ENCODE results near the gene LAMTOR1.

DNA sequence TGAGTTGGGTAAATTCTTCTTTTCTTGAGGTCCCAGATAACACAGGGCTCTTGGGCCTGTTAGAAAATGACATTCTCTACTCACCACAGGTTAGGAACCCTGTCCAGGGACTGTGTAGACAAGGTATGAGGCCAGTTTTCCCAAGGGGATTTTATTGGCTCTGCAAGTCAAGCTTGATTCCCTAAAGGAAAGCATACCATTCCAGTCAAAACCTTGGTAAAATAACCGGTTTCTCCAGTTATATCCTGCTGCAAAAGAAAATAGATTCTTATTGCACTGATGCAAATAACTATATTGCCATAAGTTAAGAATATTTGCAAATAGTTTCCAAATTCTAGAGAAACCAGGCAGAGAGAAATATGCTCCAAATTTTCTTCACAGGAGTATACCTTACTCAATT lies 22.9 kb upstream of the LAMTOR1 start:
- TF ChIP-seq, protein P1, sequence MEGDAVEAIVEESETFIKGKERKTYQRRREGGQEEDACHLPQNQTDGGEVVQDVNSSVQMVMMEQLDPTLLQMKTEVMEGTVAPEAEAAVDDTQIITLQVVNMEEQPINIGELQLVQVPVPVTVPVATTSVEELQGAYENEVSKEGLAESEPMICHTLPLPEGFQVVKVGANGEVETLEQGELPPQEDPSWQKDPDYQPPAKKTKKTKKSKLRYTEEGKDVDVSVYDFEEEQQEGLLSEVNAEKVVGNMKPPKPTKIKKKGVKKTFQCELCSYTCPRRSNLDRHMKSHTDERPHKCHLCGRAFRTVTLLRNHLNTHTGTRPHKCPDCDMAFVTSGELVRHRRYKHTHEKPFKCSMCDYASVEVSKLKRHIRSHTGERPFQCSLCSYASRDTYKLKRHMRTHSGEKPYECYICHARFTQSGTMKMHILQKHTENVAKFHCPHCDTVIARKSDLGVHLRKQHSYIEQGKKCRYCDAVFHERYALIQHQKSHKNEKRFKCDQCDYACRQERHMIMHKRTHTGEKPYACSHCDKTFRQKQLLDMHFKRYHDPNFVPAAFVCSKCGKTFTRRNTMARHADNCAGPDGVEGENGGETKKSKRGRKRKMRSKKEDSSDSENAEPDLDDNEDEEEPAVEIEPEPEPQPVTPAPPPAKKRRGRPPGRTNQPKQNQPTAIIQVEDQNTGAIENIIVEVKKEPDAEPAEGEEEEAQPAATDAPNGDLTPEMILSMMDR (conservative IDR thresholded peaks at IDR 0.05): no peak
- TF ChIP-seq ZFX (IDR thresholded peaks at IDR 0.05): no peak
